GM19467 (cell line): ENCODE measurements around the gene CCDC120.

Source experiments
- ATAC-seq: cut with Tn5 transposase; IDR thresholded peaks from one replicate; pipeline ENCODE4 v1.9.1; 2021; ENCODE audit warnings: mild to moderate bottlenecking, moderate library complexity; ENCODE audit not compliant: unreplicated experiment

The CCDC120 gene

GRCh38 chrX:49058794-49059193 is at the start of gene CCDC120:
Gene CCDC120 (plus strand): TSS chrX:49058999. CDS start chrX:49062042, 3,043 bp downstream.
- no peak for ATAC-seq

GRCh38 chrX:49019050-49019449 is 39.7 kb upstream of the CCDC120 start:
- ATAC-seq = no peak

GRCh38 chrX:49019599-49020249 is 39.1 kb upstream of the CCDC120 start:
- ATAC-seq = no peak

GRCh38 chrX:49029876-49030275 is 28.9 kb upstream of the CCDC120 start:
- no peak for ATAC-seq

GRCh38 chrX:49030283-49030682 is 28.5 kb upstream of the CCDC120 start:
- no peak for ATAC-seq

- no peak for ATAC-seq
Measured at GRCh38 chrX:49037883-49038475, 20.8 kb upstream of the CCDC120 start.

- no peak for ATAC-seq
Measured at GRCh38 chrX:49039598-49040375, 19.0 kb upstream of the CCDC120 start.

GRCh38 chrX:49040376-49040955 is 18.3 kb upstream of the CCDC120 start:
- ATAC-seq = no peak

GRCh38 chrX:49041744-49042580 is 16.8 kb upstream of the CCDC120 start:
- ATAC-seq = no peak

- ATAC-seq = peak; percentile 2
Measured at GRCh38 chrX:49042581-49043219, 16.1 kb upstream of the CCDC120 start.

- peak; percentile 90 for ATAC-seq
Measured at GRCh38 chrX:49043220-49043986, 15.4 kb upstream of the CCDC120 start, which contains the start of gene TFE3. Gene TFE3 (minus strand): TSS chrX:49043357. CDS start chrX:49043226, 131 bp downstream.

- ATAC-seq = no peak
Measured at GRCh38 chrX:49043987-49044281, 14.9 kb upstream of the CCDC120 start.

- no peak for ATAC-seq
Measured at GRCh38 chrX:49053223-49054072, 5.4 kb upstream of the CCDC120 start.

GRCh38 chrX:49054073-49054762 is 4.6 kb upstream of the CCDC120 start:
- no peak for ATAC-seq

GRCh38 chrX:49059201-49059600 is 402 bp downstream of the CCDC120 start:
- no peak for ATAC-seq

GRCh38 chrX:49059681-49060085 is 884 bp downstream of the CCDC120 start:
- ATAC-seq = no peak

GRCh38 chrX:49060914-49061313 is 2.1 kb downstream of the CCDC120 start:
- no peak for ATAC-seq

- no peak for ATAC-seq
Measured at GRCh38 chrX:49061490-49061889, 2.7 kb downstream of the CCDC120 start.
